Skeletal muscle satellite cell (primary cell): ENCODE data around the gene C9orf72.

Source experiments
- H3K27me3 ChIP-seq: 2 replicates; pipeline ENCODE4 v1.7.0; 2013; ENCODE audit warnings: low read length; ENCODE audit not compliant: control insufficient read depth, insufficient read depth
- H3K36me3 ChIP-seq: 2 replicates; pipeline ENCODE4 v1.7.0; 2013; ENCODE audit warnings: mild to moderate bottlenecking, control low read depth, low read length; ENCODE audit not compliant: insufficient read depth
- H3K4me1 ChIP-seq: 2 replicates; pipeline ENCODE4 v1.7.0; 2013; ENCODE audit warnings: low read length; ENCODE audit not compliant: control insufficient read depth, insufficient read depth
- H3K4me2 ChIP-seq: 2 replicates; pipeline ENCODE4 v1.7.0; 2013; ENCODE audit warnings: mild to moderate bottlenecking, low read length
- H3K4me3 ChIP-seq: 2 replicates; pipeline ENCODE4 v1.7.0; 2013; ENCODE audit warnings: low read length
- H3K9ac ChIP-seq: 2 replicates; pipeline ENCODE4 v1.7.0; 2013; ENCODE audit warnings: mild to moderate bottlenecking, low read depth, low read length, moderate library complexity
- H3K9me3 ChIP-seq: replicated peaks from 2 replicates; pipeline ENCODE4 v1.7.0; 2013; ENCODE audit warnings: mild to moderate bottlenecking, control low read depth, low read length

C9orf72 gene

DNA sequence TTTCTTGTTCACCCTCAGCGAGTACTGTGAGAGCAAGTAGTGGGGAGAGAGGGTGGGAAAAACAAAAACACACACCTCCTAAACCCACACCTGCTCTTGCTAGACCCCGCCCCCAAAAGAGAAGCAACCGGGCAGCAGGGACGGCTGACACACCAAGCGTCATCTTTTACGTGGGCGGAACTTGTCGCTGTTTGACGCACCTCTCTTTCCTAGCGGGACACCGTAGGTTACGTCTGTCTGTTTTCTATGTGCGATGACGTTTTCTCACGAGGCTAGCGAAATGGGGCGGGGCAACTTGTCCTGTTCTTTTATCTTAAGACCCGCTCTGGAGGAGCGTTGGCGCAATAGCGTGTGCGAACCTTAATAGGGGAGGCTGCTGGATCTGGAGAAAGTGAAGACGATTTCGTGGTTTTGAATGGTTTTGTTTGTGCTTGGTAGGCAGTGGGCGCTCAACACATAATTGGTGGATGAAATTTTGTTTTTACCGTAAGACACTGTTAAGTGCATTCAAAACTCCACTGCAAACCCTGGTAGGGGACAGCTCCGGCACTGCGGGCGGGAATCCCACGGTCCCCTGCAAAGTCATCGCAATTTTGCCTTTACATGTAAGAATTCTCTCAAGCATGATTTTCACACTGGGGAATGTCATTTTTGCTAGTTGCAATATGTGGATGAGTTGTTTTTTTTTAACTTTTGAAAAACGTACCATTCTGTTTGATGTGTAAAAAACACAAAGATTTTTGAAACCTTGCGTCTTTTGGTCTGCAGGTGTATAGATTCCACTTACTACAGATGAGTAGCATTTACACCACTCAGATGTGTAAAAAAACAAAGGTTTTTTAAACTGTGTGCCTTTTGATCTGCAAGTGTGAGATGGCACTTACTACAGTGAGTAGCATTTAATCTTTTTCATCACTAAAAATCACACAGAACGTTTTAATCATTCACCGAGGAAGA is 631 bp upstream of the C9orf72 start:
- Histone ChIP-seq H3K9ac (peak overlapping the region; percentile 85), H3K4me2 (peak overlapping the region; percentile 78), H3K4me3 (peak overlapping the region; percentile 83), H3K27me3 (peaks cover 5% of the 10 kb centered on the region), H3K36me3 (no peaks in the 10 kb centered on the region), H3K9me3 (no peaks in the 10 kb centered on the region), H3K4me1 (peaks cover 14% of the 10 kb centered on the region)

DNA sequence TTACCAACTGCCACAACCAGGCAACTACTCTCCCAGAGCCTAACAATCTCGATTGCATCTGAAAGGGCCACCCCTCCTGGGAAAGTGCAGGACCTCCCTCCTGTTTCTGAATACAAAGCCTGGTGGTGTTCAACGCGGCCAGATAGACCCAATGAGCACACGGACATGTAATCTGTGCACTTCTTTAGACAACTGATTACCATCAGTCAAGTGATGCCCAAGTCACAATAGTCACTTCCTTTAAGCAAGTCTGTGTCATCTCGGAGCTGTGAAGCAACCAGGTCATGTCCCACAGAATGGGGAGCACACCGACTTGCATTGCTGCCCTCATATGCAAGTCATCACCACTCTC is 739 bp downstream of the C9orf72 start:
- H3K9me3 ChIP-seq = no peaks in the 10 kb centered on the region
- peaks cover 14% of the 10 kb centered on the region for H3K4me1 ChIP-seq
- peak overlapping the region; percentile 91 for H3K4me2 ChIP-seq
- H3K36me3 ChIP-seq = no peaks in the 10 kb centered on the region
- peaks cover 5% of the 10 kb centered on the region for H3K27me3 ChIP-seq
- peak overlapping the region; percentile 85 for H3K9ac ChIP-seq
- H3K4me3 ChIP-seq = peak overlapping the region; percentile 83

DNA sequence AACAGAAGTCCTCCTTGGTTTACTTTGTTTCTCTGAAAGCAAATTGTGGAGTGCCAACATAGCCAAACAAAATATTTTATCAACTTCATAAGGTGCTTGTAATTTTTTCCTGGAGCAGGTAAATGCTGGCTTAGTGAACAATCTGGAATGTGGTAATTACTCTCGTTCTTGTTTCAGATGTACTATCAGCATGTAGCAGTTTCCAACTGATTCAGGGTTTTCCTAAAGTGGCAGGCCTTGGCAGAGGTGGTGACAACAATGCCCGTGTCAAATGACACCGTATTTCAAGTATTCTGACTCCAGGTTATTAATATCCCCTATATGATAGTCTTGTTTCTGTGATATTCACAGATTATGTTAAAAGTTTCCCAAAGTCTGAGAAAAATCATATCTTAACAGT is 1.2 kb downstream of the C9orf72 start:
- Histone ChIP-seq H3K9ac (peak overlapping the region; percentile 85), H3K9me3 (no peaks in the 10 kb centered on the region), H3K4me3 (peak overlapping the region; percentile 83), H3K36me3 (no peaks in the 10 kb centered on the region), H3K4me2 (peak overlapping the region; percentile 91), H3K27me3 (peaks cover 5% of the 10 kb centered on the region), H3K4me1 (peaks cover 14% of the 10 kb centered on the region)

DNA sequence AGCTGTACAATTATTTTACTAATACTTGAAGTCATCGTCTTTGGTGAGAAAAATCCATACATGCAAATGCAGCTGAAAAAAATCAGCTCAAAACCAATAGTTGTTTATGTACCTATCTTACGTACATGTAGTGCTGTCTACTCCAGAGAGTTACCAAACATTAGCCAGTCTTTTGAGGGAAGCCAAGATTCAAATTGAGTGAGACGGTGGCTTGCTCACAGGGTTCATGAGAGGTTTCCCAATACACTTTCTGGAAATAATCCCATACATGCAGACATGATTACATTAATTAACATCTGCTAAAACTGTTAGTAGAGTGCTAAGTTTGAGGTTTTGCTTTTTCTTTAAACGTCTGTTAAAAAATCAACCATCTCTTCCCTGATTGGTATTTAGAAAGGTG is 2.3 kb downstream of the C9orf72 start:
- H3K4me2 ChIP-seq = no peak overlapping the region
- H3K4me3 ChIP-seq = no peak overlapping the region
- H3K27me3 ChIP-seq = peaks cover 5% of the 10 kb centered on the region
- H3K9me3 ChIP-seq = no peaks in the 10 kb centered on the region
- H3K4me1 ChIP-seq = peaks cover 14% of the 10 kb centered on the region
- H3K9ac ChIP-seq = no peak overlapping the region
- H3K36me3 ChIP-seq = no peaks in the 10 kb centered on the region

DNA sequence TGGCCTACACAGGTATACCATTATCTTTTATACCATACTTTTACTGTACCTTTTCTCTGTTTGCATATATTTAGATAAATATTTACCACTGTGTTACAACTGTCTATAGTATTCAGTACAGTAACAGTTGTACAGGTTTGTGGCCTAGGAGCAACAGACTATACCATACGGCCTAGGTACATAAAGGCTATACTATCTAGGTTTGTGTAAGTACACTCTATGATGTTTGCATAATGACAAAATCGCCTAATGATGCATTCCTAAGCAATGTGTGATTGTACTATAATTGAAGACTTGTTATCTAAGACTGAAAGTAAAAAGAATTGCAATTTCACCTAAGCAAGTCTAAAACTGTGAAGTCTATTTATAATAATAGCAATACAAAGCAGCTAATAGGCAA is 3.9 kb downstream of the C9orf72 start:
- no peaks in the 10 kb centered on the region for H3K36me3 ChIP-seq
- H3K4me2 ChIP-seq = no peak overlapping the region
- no peak overlapping the region for H3K4me3 ChIP-seq
- no peak overlapping the region for H3K9ac ChIP-seq
- peaks cover 13% of the 10 kb centered on the region for H3K4me1 ChIP-seq
- H3K27me3 ChIP-seq = peaks cover under 1% of the 10 kb centered on the region
- H3K9me3 ChIP-seq = no peaks in the 10 kb centered on the region

DNA sequence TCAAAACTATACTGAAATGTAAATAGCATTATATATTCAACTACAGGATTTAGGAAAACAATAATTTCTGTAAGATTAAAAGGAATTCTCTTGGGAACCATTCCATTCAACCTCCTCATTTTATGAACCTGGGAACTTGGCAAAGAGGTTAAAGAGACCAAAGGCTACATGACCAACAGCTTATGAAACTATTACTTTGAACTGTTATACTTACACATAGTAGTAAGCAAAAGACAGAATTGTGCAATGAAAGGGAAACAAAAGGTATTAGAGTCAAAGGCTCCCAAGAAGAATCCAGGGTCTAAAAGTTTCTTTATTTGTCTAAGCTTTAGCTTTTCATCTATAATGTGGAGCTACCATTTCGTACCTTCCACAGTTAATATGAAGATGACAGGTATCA is 7.2 kb downstream of the C9orf72 start:
- no peaks in the 10 kb centered on the region for H3K9me3 ChIP-seq
- no peaks in the 10 kb centered on the region for H3K36me3 ChIP-seq
- H3K9ac ChIP-seq = no peak overlapping the region
- H3K4me3 ChIP-seq = no peak overlapping the region
- no peak overlapping the region for H3K4me2 ChIP-seq
- no peaks in the 10 kb centered on the region for H3K4me1 ChIP-seq
- H3K27me3 ChIP-seq = no peaks in the 10 kb centered on the region

DNA sequence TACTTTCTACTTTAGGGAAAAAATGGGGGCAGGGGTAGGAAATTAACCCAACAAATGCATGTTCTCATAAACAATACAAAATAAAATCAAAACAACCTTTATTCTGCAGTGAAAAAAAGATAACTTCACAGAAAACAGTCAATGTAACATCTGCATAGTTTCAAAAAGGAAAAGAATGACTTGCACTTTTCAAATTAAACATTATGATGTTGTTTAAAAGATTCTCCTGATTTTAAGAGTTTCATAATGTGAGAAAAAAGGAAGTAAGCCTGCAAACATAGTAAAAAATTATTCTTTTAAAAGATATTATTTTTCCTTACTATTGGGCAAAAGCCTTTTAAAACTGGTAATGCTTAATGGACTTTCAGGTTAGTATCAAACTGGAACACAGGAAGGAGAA is 7.6 kb downstream of the C9orf72 start:
- Histone ChIP-seq H3K9me3 (no peaks in the 10 kb centered on the region), H3K27me3 (no peaks in the 10 kb centered on the region), H3K9ac (no peak overlapping the region), H3K4me2 (no peak overlapping the region), H3K4me3 (no peak overlapping the region), H3K36me3 (no peaks in the 10 kb centered on the region), H3K4me1 (no peaks in the 10 kb centered on the region)

DNA sequence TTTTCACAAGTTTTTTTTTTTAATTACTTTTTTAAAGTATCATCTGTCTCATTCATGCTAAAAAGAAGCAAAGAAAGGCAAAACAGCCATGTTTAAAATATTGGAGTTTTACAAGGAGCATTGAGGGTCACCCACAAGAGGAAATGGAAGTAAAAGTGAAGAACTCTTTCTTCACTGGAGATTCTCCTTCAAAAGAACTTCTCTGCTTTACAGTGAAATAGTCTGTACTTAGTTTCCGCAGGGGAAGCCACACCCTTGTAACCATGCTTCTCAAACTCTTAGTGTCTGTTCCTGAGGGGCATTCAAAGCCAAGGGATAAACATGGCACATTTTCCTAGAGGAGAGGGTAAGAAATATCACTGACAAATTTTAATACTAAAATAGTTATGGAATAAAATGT is 8.6 kb downstream of the C9orf72 start:
- Histone ChIP-seq H3K4me2 (no peak overlapping the region), H3K4me3 (no peak overlapping the region), H3K9ac (no peak overlapping the region), H3K4me1 (no peaks in the 10 kb centered on the region), H3K9me3 (no peaks in the 10 kb centered on the region), H3K27me3 (no peaks in the 10 kb centered on the region), H3K36me3 (no peaks in the 10 kb centered on the region)

DNA sequence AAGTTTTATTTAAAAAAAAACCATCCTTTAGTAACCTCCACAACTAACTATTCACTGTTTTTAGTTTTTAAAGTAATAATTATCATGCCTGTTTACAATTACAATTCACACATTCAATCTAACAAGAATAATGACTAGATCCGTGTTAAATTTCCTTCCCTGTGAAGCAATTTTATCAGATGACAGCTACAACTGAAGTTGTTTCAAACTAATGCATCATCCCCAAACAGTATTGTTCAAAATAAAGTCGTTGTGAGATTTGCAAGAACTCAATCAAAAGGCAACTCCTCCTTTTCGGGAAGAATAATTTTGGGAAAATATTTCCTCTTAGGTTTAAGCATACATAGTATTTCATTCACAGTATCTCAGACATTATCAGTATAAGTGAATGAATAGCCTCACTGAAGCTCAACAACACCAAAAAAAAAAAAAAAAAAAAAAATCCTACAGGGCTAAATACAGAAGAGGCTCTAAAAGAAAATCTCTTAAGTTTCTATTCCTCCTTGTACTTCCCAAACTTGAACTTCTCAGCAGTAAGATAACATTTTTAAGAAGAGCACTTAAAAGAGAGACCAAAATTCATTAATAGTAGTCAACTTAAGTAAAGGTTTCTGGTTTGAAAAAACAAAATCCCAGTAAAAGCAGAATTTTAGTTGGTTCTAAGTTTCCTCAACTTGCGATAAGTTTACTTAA is 9.4 kb downstream of the C9orf72 start:
- Histone ChIP-seq H3K36me3 (no peaks in the 10 kb centered on the region), H3K4me1 (no peaks in the 10 kb centered on the region), H3K27me3 (no peaks in the 10 kb centered on the region), H3K9ac (no peak overlapping the region), H3K4me3 (no peak overlapping the region), H3K9me3 (no peaks in the 10 kb centered on the region), H3K4me2 (no peak overlapping the region)

DNA sequence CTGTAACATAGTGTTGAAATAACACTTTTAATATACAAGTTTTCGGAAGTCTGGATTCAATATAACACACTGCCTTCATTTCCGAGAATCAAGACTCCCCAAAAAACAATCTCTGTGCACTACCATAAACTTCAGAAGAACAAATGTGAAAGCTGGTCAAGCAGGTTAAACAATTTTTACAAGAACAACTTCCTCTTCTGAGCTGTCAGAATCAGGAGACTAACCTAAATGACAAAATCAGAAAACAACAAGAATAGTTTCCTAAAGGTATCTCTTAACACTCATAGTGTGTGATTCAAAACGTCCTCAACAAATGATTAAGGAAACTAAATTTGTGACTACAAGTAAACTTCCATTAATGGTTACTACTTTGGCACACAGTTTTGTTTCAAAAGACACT is 11.6 kb downstream of the C9orf72 start:
- no peaks in the 10 kb centered on the region for H3K4me1 ChIP-seq
- peaks cover under 1% of the 10 kb centered on the region for H3K36me3 ChIP-seq
- H3K4me3 ChIP-seq = no peak overlapping the region
- no peak overlapping the region for H3K4me2 ChIP-seq
- no peaks in the 10 kb centered on the region for H3K27me3 ChIP-seq
- H3K9me3 ChIP-seq = no peaks in the 10 kb centered on the region
- H3K9ac ChIP-seq = no peak overlapping the region

DNA sequence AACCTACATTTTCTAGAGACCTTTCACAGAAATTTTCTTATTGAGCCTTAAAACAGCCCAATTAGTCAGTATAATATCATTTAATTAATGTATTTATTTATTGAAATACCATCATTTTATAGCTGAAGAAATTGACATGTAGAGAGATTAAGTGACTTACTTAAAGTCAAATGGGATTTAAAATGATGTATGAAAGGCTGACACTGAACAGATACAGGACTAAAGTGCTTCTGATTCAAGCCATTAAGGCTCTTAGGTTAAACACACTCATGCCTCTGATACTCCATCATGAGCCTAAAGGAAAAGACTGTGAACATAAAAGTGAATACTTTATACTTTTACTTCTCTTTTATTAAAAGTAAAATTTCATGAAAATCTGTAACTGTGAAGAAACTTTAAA is 12.8 kb downstream of the C9orf72 start:
- H3K4me3 ChIP-seq = no peak overlapping the region
- H3K27me3 ChIP-seq = no peaks in the 10 kb centered on the region
- peaks cover 5% of the 10 kb centered on the region for H3K36me3 ChIP-seq
- no peaks in the 10 kb centered on the region for H3K9me3 ChIP-seq
- no peaks in the 10 kb centered on the region for H3K4me1 ChIP-seq
- H3K9ac ChIP-seq = no peak overlapping the region
- no peak overlapping the region for H3K4me2 ChIP-seq
